GM21526 (cell line): ENCODE measurements around the gene RNF130.
"Not testable (repeated sequence)": the region's sequence is repeated elsewhere in the genome, so short reads cannot be mapped to it uniquely, and the experiment has no call there.

Experiments used
- ATAC-seq: cut with Tn5 transposase; IDR thresholded peaks from one replicate; pipeline ENCODE4 v1.9.1; 2021; ENCODE audit warnings: moderate library complexity; ENCODE audit not compliant: unreplicated experiment, low FRiP score

The RNF130 gene

GRCh38 chr5:180026320-180026719, 45.2 kb downstream of the RNF130 start:
- no peak for ATAC-seq

- no peak for ATAC-seq
These were observed 49.7 kb downstream of the RNF130 start for GRCh38 chr5:180021900-180022299.

DNA sequence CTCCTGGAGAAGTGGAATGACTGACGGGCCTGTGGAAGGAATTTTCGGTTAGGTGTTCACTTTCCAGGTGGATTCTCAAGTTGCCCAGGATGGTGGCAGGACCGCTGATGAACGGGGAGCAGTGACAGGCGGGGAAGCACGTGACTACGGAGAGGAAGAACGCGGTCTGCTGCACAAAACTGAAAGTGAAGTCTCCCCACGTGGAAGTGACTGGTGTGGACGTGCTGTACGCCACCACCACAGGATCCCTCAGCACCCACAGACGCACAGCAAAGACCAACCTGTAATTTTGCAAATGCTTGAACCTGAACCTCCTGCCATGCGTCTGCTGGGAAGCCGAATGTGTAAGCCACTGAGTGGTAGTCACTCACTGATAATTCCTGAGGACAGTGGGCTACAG, 51.4 kb downstream of the RNF130 start:
- ATAC-seq: no peak

GRCh38 chr5:180018347-180019060, 53.1 kb downstream of the RNF130 start:
- no peak for ATAC-seq

GRCh38 chr5:180015523-180015922, 56.0 kb downstream of the RNF130 start:
- ATAC-seq: not testable (repeated sequence)

GRCh38 chr5:180013678-180014077, 57.9 kb downstream of the RNF130 start:
- no peak for ATAC-seq

DNA sequence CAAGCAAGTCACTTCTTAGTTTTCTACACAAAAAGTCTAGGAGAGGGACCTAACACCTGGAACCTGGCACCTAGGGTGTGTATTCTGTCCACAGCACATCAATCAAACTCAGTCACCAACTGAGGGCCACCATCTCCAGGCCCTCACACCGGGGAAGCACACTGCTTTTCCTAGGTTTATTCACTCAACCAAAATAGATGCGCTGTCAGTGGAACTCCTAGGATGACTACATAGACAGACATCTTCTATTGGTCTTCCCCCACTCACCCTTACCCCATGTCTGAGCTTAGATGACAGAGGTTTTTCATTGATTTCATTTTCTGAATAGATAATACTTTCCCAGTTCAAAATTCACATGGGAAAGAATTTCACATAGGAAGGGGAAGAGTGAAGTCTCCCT, 59.2 kb downstream of the RNF130 start:
- ATAC-seq: no peak

- ATAC-seq: no peak
These were observed 60.9 kb downstream of the RNF130 start for GRCh38 chr5:180010636-180011035.

- no peak for ATAC-seq
These were observed 62.0 kb downstream of the RNF130 start for GRCh38 chr5:180009581-180009980.

DNA sequence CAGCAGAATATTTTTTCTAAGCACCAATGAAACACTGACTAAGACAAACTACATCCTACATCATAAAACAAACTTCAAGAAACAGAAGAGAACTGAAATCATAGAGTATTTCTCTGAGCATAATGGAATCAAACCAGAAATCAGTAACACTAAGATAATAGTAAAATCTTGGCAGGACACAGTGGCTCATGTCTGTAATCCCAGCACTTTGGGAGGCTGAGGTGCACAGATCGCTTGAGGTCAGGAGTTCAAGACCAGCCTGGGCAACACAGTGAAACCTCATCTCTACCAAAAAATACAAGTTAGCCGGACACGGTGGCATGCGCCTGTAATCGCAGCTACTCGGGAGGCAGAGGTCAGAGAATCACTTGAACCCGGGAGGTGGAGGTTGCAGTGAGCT, 63.1 kb downstream of the RNF130 start:
- no peak for ATAC-seq

- no peak for ATAC-seq
These were observed 64.0 kb downstream of the RNF130 start for GRCh38 chr5:180007582-180007981.

GRCh38 chr5:180006141-180006540, 65.4 kb downstream of the RNF130 start:
- ATAC-seq: no peak

- no peak for ATAC-seq
These were observed 68.4 kb downstream of the RNF130 start for GRCh38 chr5:180003127-180003526.

GRCh38 chr5:180001742-180002141, 69.8 kb downstream of the RNF130 start:
- ATAC-seq: no peak

DNA sequence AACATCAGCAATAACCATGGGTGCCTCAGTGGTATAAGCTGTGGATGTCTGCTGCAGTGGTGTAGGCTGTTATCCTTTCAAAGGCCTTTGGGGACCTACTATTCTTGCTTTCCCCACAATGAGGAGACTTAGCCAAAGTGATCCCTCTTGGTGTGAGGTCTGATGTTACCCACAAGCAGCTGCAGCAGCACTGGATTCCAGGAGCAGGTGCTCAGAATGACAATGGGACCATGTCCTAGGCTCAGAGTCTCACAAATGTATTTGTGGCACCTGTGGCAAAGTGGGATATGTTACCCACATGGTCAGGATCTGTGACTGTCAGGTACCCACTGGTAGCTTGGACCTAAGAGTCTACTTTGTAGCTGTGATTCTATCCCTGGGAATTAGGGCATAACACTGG, 70.4 kb downstream of the RNF130 start:
- ATAC-seq: no peak

DNA sequence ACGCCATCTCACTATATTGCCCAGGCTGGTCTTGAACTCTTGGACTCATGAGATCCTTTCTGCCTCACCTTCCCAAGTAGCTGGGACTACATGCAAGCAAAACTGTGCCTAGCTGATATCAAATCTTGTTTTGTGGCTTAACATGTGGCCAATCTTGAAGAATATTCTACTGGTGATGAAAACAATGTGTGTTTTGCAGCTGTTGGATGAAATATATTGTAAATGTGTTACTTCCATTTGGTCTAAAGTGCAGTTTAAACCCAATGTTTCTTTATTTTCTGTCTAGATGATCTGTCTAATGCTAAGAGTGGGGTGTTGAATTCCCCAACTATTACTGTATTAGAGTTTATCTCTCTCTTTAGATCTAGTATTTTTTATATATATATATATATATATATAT, 73.1 kb downstream of the RNF130 start:
- no peak for ATAC-seq

- no peak for ATAC-seq
These were observed 76.8 kb downstream of the RNF130 start for GRCh38 chr5:179994583-179995323.

GRCh38 chr5:179992855-179993254, 78.7 kb downstream of the RNF130 start:
- not testable (repeated sequence) for ATAC-seq

- no peak for ATAC-seq
These were observed 80.5 kb downstream of the RNF130 start for GRCh38 chr5:179991106-179991505.

- not testable (repeated sequence) for ATAC-seq
These were observed 81.0 kb downstream of the RNF130 start for GRCh38 chr5:179990525-179990924.

- no peak for ATAC-seq
These were observed 85.2 kb downstream of the RNF130 start for GRCh38 chr5:179986328-179986727.

- no peak for ATAC-seq
These were observed 89.9 kb downstream of the RNF130 start for GRCh38 chr5:179981636-179982035.
